IPS DF 4.7 (cell line): ENCODE results near the gene DRC1.
"Not testable (repeated sequence)": the region's sequence is repeated elsewhere in the genome, so short reads cannot be mapped to it uniquely, and the experiment has no call there.

ENCODE experiments used
- DNase-seq: peaks from one replicate; pipeline ENCODE4 v3.0.0-alpha.2; 2013; ENCODE audit warnings: low spot score; ENCODE audit errors: extremely low read depth

DRC1 gene

GRCh38 chr2:26462511-26463243 is 61.0 kb downstream of the DRC1 start:
- no peak for DNase-seq

- peak; percentile 66 for DNase-seq
Observed at GRCh38 chr2:26463244-26464192, 61.8 kb downstream of the DRC1 start.

GRCh38 chr2:26464390-26465265 is 62.9 kb downstream of the DRC1 start:
- DNase-seq = no peak

- DNase-seq = no peak
Observed at GRCh38 chr2:26465266-26465925, 63.7 kb downstream of the DRC1 start.

- DNase-seq = no peak
Observed at GRCh38 chr2:26465981-26466471, 64.3 kb downstream of the DRC1 start.

GRCh38 chr2:26466662-26467310 is 65.1 kb downstream of the DRC1 start:
- no peak for DNase-seq

GRCh38 chr2:26468544-26468943 is 66.8 kb downstream of the DRC1 start:
- DNase-seq = not testable (repeated sequence)

GRCh38 chr2:26469092-26469710 is 67.5 kb downstream of the DRC1 start:
- no peak for DNase-seq

- no peak for DNase-seq
Observed at GRCh38 chr2:26469955-26470354, 68.2 kb downstream of the DRC1 start.

GRCh38 chr2:26470601-26471260 is 69.0 kb downstream of the DRC1 start:
- DNase-seq = no peak

GRCh38 chr2:26471289-26471688 is 69.6 kb downstream of the DRC1 start:
- no peak for DNase-seq

- no peak for DNase-seq
Observed at GRCh38 chr2:26471766-26472706, 70.3 kb downstream of the DRC1 start.

GRCh38 chr2:26472821-26473655 is 71.3 kb downstream of the DRC1 start:
- no peak for DNase-seq

GRCh38 chr2:26473796-26474195 is 72.1 kb downstream of the DRC1 start:
- DNase-seq = no peak

GRCh38 chr2:26474261-26474785 is 72.6 kb downstream of the DRC1 start:
- no peak for DNase-seq

GRCh38 chr2:26475037-26475436 is 73.3 kb downstream of the DRC1 start:
- no peak for DNase-seq
